HCEC 1CT (cell line): ENCODE data around the gene NOD2.

Source experiments
- DNase-seq: peaks from one replicate; pipeline ENCODE4 v3.0.0-alpha.2; 2017

NOD2 gene

DNA sequence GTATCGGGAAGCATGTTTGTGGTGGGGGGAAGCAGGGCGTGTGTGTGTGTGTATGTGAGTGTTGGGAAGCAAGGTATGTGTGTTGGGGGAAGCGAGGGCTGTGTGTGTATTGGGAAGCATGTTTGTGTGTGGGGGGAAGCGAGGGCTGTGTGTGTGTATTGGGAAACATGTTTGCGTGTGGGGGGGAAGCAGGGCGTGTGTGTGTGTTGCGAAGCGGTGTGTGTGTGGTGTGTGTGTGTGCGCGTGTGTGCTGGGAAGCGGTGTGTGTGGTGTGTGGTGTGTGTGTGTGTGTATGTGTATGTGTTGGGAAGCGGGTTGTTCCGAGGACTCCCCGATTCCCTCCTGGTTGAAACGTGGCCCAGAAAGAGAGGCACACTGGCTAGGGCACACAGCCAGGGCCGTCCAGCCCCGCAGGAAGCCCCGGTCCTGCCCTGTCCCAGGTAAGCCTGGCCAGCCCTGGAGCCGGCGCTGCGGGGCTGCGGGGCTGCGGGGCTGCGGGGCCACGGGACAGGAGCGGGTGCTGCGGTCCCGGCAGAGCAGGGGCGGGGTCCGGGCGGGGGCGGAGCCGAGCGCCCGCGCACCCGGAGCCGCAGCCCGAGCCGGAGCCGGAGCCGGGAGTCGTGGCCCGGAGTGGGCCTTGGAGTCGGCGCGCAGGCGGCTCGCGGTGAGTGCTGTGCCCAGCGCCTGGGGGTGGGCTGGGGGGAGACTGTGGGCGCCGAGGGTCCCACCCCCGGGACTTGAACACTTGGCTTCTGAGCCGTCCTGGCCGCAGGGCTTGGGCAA, at the start of gene NOD2:
Gene NOD2 (plus strand): TSS at position 608 of the 783 bp plus-strand sequence. CDS start 5,890 bp downstream, outside the sequence.
- no peak for DNase-seq

DNA sequence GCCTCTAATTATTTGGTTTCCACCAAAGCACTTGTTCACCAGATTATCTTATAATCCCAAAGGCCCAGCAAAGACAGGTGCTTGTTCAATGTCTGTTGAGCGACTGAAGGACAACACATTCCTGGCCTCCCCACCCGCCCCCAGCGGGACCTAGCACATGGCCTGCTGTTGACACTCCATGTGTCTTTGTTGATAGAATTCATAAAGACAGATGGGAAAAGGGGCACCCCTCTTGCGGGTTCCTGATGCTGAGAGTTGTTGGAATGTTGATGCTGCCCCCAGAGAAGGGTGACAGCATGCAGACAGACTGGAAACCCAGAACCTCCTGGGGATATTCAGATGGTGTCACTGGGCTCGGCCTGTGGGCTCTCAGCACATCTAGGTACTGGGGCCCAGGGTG, 49.2 kb upstream of the NOD2 start:
- DNase-seq: no peak

DNA sequence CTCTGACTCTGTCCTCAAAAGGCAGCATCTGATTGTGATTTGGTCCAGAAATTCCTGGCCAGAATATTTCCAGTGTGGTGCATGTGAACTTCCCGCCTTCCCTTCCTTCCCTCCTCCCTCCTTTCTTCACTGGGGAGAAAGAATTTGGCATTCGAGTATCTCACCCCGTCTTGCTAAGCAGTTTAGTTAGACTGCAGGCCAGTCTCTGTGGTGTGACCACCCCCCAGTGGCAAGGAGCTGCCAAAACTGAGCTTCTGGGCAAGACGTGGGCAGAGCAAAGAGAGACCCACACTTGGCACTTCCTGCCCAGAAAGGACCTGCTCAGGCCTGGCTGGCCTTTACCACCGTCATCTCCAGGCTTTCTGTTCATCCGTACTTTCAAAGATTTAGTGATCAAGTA, 48.7 kb upstream of the NOD2 start:
- no peak for DNase-seq

DNA sequence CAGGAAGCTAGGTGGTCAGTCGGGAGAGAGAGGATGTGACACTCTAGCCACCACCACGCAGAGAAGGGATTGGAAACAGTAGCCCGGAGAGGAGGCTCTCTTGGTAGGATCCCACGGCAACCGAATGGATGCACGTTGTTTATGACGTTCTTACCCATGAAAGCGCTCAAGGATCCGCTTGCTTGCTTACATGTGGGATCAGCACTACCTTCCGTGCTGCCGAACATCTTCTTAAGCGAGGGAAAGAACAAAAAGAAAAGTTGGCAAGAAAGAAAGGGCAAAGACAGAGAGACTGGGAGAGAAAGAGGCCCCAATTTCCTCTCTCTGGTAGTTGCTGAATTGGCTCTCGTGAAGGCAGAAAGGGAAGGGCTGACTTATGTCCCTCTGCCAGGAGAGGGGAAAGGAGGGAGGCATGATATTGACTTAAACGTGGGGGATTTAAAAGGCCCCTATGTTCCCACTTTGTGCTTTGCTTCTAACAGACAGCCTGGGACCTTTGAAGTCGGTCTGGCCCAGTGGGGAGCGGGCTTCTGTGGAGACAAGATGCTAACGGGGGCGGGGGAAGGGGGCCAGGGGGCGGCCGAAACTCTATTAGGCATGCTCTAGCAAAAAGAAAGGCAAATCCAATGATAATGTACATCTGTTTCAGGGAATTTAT, 47.7 kb upstream of the NOD2 start:
- no peak for DNase-seq

DNA sequence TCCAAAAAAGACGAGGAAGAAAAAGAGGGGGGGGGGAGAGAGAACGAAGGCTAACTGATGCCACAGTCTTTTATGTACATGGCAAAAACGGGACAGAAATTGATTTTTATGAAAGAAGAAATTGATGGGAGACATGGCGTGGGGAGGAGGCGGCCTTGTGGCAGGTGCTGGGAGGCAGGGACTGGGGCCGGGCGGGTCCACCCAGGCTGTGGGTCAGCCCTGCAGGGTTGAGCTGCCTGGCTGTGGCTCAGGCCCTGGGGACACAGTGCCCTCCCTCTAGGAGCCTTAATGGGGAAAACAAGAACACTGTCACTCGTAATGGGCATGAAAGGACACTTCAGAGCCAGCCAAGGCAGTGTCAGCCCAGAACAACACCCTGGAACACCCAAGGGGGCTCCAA, 47.1 kb upstream of the NOD2 start:
- no peak for DNase-seq

DNA sequence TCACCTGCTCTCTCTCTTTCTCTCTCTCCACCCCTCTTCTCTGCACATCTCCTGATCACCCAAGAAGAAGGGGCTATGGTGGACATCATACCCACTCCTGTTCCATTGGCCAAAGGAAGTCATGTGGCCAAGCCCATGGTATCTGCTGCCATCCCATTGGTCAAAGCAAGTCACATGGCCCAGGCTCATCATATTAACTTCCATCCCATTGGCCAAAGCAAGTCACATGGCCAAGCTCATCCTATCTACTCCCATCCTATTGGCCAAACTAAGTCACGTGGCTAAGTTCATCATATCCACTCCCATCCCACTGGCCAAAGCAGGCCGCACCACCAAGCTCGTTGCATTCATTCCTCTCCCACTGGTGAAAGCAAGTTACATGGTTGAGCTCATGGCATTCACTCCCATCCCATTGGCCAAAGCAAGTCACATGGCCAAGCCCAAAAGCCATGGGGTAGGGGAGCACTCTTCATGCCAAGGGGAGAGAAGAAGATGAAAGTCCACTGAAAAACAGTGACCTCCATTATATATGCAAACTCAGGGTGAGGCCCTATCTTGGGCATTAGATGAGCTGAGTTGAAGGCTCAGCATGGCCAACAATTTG, 41.5 kb upstream of the NOD2 start:
- DNase-seq: no peak

DNA sequence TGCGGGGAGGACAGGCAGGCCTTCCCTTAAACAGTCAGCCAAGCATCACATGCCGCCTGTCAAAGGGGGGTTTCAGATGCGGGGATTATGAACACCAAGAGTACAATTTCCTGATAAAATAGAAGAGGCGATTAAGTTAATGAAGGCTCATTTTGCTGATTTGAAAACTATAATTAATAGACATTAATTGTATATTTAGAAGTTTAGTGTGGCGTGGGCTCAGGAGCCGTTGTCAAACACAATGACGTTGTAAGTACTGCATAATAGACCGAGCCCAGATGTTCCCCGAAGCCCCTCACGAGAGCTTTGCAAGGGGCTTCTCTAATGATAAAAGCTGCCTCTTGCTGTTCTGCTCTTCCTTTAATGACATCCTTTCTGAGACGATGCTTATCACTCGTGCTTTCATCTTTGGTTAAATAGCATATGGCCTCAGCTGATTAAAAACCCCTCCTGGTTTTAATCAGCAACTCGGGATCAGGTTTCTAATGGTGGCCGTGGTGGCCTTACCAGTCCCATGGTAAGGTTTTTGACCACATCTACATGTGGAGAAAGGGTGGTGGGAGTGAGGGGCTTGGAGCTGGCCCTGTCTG, 40.5 kb upstream of the NOD2 start:
- no peak for DNase-seq

DNA sequence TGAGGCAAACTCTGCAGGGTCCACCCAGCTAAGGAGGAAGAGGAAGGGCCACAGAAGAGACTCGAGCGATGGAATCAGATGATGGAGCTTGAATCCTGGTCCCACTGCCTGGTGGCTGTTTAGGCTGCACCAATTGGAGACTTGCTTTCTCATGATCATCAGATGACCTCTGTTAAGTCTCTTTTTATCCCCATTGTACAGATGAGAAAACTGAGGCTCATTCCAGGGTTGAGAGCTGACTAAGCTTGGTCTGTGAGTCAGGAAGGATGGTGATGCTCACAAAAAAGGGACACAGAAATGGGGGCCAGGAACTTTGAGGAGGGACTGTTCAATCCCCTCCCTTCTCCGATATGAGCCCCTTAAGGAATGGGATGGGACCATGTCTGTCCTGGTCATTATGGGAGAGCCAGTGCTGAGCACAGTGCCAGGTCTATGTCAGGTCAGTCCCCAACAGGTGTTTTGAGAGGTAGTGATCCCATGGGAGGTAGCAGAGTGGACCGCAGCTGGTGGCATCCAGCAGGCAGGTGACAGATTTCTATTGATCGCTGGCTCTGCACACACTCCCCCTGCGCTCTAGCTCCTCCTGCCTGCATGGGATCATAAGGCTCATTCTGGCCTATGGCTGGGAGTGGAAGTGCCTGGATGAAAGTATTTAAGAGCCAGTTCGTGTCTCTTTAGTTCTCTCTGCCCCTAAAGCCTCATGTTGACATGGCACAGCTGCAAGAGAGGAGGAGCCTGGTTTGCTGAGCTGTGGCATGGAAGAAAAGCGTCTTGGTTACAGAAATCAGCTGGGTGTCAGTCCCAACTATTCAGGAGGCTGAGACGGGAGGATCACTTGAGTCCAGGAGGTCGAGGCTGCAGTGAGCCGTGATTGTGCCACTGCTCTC, 39.5 kb upstream of the NOD2 start:
- DNase-seq: no peak

DNA sequence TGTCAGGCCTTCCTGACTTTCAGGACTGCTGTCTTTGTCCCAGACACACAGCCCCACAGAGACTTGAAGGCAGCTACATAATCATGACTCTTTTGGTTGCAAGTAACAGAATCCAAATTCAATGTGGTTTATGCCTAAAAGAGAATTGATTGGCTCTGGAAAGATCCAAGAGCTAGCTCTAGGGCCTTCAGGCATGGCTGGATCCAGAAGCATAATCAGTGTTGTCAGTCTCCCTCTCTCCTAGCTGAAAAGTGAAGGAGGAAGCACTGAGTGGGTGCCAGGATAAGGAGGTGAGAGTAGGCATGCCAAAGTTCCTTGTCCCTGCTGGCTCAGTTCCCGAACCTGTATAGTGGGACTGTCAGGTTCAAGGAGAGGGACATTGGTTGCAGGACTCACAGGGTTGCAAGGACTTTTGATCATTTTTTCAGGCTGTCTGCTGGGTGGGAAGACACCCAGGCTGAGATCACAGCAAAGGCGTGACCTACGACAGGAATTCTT, 37.8 kb upstream of the NOD2 start:
- DNase-seq: no peak

DNA sequence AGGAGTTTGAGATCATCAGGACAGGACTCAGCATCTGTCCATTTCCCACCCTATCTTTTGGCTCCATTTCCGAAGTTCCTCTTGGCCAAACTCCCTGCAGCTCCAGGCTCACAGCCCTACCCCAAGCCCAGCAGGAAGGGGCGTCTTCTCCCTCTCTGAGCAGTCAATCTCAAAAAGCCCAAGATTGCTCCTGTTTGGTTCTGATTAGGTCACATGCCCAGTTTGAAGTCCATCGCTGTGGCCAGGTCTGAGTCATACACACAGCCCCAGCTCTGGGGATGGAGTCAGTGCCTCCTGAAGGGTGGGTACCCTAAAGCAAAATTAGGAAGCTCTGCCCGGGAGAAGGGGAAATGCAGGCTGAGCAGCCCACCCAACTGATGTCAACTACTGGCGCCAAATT, 36.2 kb upstream of the NOD2 start:
- DNase-seq: no peak

DNA sequence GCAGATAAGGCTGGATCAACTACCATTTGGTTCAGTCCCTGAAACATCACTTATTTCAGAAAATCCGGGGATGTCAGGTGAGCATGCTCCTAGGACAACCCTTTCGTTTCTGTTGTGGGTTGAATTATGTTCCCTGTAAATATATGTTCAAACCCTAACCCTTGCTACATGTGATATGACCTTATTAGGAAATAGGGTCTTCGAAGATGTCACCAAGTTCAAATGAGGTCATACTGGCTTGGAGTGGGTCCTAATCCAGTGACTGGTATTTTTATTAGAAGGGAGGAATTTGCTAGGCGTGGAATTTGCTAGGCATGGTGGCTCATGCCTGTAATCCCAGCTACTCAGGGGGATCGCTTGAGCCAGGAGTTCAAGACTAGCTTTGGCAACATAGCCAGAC, 33.6 kb upstream of the NOD2 start:
- DNase-seq: no peak

DNA sequence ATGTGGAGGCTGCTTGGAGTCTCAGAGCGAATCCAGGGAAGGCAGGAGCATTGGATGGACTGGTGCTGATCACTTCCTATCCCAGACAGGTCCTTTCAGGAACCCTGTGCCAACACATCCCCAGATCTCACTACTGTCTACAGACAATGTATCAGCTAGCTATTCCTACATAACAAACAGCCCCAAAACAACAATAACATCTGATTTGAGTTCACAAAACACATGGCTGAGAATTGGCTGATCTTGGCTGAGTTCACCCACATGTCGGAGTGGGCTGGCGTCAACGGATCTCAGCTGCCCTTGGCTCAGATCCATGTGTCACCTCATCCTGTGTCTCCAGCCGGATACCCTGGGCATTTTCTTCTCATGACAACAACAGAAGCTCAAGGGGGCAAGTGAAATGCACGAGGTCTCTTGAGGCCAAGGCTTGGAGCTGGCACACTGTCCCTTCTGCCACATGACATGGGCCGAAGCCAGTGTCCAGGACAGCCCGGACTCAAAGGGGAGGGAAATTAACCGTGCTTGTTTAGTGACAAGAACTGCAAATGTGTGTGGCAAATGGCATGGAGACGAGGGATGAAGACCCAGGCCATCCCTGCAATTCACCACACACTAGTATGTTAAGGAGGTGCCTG, 31.0 kb upstream of the NOD2 start:
- DNase-seq: no peak

DNA sequence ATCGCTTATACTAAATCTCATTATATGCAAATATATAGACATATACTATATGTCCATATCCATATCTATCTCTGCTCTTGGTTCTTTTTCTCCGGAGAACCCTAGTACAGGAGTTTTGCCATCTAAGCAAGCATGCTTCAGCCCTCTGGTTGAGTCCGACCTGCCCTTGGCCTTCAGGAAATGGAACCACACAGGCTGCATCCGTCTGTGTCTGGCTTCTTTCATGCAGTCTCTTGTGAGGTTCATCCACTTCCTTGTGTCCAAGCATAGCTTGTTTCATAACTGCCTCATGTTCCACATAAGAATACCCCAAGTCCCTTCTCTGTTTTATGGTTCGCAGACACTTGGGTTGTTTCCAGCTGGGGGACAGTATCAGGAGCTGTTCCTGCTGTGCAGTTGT, 29.1 kb upstream of the NOD2 start:
- DNase-seq: no peak

DNA sequence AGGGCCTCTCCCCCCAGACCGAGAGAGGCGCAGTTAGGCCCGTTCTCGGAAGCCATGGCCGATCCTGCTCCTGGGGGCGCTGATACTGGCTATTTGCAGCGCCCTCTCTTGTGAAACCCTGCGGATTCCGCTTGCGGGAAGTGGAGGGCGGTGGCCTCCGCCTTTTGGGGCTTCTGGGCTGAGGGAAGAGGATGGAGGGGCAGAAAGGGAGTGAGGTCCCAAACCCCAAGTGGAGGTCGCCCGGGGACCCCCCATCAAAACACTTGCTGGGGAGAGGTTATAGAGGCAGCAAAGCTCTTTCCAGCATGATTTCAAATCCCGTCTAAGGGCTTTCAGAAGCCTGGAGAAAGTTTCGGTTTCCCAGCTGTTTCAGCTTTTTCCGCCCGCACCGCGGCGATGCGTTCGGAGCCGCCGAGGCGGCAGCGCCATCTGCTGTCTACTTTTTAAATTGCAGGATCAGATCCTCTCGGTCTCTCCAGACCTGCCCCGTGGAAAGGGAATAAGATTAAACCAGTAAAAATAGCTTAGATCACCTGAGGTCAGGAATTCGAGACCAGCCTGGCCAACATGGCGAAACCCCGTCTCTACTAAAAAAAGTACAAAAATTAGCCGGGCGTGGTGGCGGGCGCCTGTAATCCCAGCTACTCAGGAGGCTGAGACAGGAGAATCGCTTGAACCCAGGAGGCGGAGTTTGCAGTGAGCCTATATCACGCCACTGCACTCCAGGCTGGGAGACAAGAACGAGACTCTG, 28.1 kb upstream of the NOD2 start:
- peak; percentile 51 for DNase-seq

DNA sequence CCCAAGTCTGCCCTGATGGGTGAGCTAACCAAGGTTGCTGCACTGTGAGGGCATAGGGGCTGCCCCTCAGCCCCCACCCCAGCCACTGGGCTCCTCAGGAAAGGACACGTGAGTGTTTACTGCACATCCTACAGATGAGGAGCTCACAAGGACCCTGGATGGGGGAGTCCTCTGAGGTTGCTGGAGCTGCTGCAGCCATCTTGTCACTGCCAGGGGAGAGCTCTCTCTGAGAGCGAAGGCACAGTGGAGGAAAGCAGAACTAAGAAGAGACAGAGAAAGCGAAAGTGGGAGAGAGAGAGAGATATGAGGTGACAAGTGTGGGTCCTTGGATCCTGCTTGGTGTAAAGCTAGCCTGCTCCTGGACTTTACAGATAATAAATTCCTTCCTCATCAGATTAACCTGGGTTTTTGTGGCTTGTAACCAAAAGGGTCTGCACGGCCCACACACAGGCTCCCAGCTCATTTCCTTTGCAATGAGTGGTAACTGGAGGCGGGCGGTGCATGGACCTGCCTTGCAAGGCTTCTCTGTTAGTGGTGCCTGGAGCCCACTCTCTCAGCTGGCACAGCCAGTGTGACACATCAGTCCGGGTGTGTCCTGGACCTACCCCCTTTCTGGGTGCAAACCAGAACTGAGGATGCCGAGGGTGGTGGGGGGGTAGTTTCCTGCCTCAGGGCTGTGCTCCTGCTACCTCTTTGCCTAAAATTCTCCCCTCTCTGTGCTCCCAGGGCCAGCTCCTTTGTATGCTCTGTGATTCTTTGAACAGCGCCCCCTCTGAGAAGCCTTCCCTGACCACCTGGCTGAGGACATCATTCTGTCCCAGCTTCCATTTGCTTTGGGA, 26.5 kb upstream of the NOD2 start:
- DNase-seq: no peak

DNA sequence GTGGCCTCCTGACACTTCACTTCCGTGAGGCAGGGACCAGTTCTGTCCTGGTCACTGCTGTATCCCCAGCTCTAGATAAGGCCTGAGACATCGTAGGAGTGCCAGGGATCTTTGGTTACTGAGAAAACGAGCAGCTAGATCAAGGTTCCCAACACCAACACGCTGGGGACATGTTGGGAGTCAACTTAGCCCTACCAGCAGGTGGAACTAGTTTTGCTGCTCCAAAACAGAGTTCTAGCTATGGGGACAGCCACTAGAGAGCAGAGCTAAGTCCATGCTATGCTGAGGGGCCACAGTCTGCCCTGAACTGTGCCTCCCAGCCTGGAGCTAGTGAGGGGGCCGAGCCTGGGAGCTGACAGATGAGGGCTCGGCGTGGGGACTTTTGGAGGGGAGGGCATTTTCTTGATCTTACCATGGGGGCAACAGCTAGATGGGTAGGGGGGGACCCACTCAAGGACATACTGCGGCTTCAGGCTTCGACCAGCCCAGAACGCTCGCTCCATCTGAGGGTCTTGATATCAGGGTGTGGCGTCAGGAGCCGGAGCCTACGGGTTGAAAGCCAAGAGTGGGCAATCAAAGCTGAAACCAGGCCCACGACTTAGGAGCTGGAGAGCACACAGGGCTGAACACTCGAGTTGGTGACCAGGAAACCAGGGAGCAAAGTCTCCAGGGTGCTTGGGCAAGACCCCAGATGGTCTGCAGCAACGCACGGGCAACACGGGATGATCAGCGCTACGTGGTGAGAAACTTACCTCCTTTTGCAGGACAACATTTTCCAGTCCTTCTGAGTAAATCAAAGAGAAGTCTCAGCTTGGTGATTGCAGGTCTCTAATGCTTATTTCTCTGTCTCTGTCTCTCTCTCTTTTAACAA, 25.7 kb upstream of the NOD2 start:
- DNase-seq: no peak

DNA sequence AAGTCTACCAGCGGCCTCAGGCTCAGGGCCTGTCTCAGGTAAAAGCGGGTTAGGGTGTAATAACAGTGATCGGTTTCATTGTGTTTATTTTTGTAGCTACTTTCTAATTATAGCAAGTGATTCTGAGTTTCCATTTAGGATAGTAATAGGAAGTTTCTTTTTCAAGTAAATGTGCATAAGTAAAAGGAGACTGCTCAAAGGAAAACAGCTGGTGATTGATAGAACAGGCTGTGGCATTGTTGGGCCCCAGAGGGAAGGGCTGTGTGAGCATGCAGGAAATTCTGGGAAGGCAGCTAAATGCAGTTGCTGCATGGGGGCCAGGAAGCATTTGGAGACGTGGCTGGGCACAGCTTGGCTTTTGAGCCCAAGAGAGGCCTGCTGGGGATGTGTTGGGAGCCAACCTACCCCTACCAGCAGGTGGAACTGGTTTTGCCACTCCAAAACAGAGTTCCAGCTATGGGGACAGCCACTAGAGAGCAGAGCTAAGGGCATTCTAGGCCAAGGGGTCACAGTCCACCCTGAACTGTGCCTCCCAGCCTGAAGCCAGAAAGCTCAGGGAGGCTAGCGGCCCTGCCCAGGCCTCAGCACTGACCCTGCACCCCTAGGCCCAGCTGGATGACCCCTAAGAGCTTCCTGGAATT, 24.9 kb upstream of the NOD2 start:
- no peak for DNase-seq

DNA sequence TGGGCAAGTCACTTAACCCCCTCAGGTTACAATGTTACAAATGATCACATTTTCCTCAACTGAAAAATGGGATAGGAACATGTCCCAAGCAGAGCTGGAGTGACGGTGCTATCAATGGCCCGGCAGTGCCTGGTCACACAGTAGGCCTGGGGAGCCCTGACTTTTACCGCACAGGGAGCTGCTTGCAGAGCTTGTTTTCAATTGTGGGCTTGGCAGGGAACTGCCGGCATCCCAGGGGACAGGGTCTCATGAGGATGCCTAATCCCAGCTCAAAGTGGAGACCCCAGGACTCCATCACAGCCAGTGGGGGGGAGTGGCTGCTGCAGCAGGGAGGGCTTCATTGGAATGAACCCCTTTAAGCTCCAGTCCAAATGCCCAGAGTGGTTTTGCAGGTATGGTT, 23.7 kb upstream of the NOD2 start:
- DNase-seq: no peak

DNA sequence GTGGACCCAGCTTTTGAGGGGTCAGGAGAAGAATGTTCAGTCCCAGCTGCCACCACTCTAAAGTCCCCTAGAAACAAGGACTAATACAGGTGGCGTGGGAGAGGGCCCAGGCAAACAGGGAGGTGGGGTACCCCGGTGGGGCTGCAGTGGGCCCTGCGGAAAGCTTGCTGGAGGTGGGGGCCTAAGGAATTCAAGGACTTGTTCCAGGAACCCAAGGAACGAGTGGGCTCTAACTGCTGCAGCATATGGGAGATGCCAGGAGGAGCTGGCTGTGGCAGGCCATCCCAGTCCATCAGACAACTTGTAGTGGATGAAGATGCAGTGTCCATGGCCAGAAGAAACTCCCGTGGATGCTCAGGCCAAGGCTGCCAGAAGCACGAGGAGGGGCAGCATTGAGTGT, 22.9 kb upstream of the NOD2 start:
- no peak for DNase-seq
